H9 (cell line): ENCODE measurements around the gene PLXNB3. TPM values are rescaled to one million over a fixed set of nuclear protein-coding genes. Genes with fewer than 3 reads are reported as not detected.
"Not testable (repeated sequence)": the region's sequence is repeated elsewhere in the genome, so short reads cannot be mapped to it uniquely, and the experiment has no call there.

Experiments used
- DNase-seq: peaks from one replicate; pipeline ENCODE4 v3.0.0-alpha.2; 2017
- H2AFZ ChIP-seq: one replicate; pipeline ENCODE4 v1.6.1; 2013; ENCODE audit warnings: mild to moderate bottlenecking, low read length, control low read depth, moderate library complexity
- H2AK5ac ChIP-seq: 2 replicates; pipeline ENCODE4 v1.6.1; 2013; ENCODE audit warnings: low read length, control low read depth, mixed read lengths; ENCODE audit not compliant: insufficient read length
- H2BK120ac ChIP-seq: one replicate; pipeline ENCODE4 v1.6.1; 2013; ENCODE audit warnings: low read depth, mild to moderate bottlenecking, low read length, control low read depth, inconsistent platforms; ENCODE audit not compliant: poor library complexity, severe bottlenecking
- H2BK12ac ChIP-seq: 2 replicates; pipeline ENCODE4 v1.6.1; 2013; ENCODE audit warnings: low read length, control low read depth, mixed read lengths, low read depth; ENCODE audit not compliant: insufficient read length
- H2BK15ac ChIP-seq: 2 replicates; pipeline ENCODE4 v1.6.1; 2013; ENCODE audit warnings: low read depth, low read length, control low read depth
- H2BK20ac ChIP-seq: one replicate; pipeline ENCODE4 v1.6.1; 2013; ENCODE audit warnings: low read depth, mild to moderate bottlenecking, low read length, control low read depth, inconsistent platforms; ENCODE audit not compliant: poor library complexity, severe bottlenecking
- H2BK5ac ChIP-seq: 2 replicates; pipeline ENCODE4 v1.6.1; 2013; ENCODE audit warnings: low read length, control low read depth, mixed read lengths; ENCODE audit not compliant: insufficient read length
- H3K14ac ChIP-seq: 2 replicates; pipeline ENCODE4 v1.6.1; 2013; ENCODE audit warnings: low read length, control low read depth; ENCODE audit not compliant: insufficient read depth
- H3K18ac ChIP-seq: 2 replicates; pipeline ENCODE4 v1.6.1; 2013; ENCODE audit warnings: low read depth, mild to moderate bottlenecking, mixed read lengths, low read length, control low read depth; ENCODE audit not compliant: insufficient read length
- H3K23ac ChIP-seq: 2 replicates; pipeline ENCODE4 v1.6.1; 2013; ENCODE audit warnings: low read length, control low read depth, mixed read lengths, low read depth; ENCODE audit not compliant: insufficient read length
- H3K23me2 ChIP-seq: 2 replicates; pipeline ENCODE4 v1.6.1; 2013; ENCODE audit warnings: low read depth, mild to moderate bottlenecking, mixed read lengths, low read length, control low read depth; ENCODE audit not compliant: insufficient read length, poor library complexity, severe bottlenecking
- H3K27ac ChIP-seq: 2 replicates; pipeline ENCODE4 v1.5.1; 2013; ENCODE audit warnings: low read length, control low read depth, mixed read lengths, low read depth; ENCODE audit not compliant: insufficient read length
- H3K27me3 ChIP-seq: 2 replicates; pipeline ENCODE4 v1.6.1; 2013; ENCODE audit warnings: low read length, control low read depth, inconsistent platforms; ENCODE audit not compliant: insufficient read depth
- H3K4ac ChIP-seq: 2 replicates; pipeline ENCODE4 v1.6.1; 2013; ENCODE audit warnings: low read depth, mild to moderate bottlenecking, control low read depth, inconsistent platforms, low read length, moderate library complexity
- H3K4me1 ChIP-seq: 2 replicates; pipeline ENCODE4 v1.6.1; 2013; ENCODE audit warnings: low read length, control low read depth, inconsistent platforms; ENCODE audit not compliant: insufficient read depth
- H3K4me2 ChIP-seq: 2 replicates; pipeline ENCODE4 v1.6.1; 2013; ENCODE audit warnings: low read length, control low read depth, mixed read lengths; ENCODE audit not compliant: insufficient read length, insufficient read depth
- H3K56ac ChIP-seq: 2 replicates; pipeline ENCODE4 v1.6.1; 2013; ENCODE audit warnings: low read depth, mild to moderate bottlenecking, mixed read lengths, low read length, control low read depth; ENCODE audit not compliant: insufficient read length
- H3K79me1 ChIP-seq: 2 replicates; pipeline ENCODE4 v1.6.1; 2013; ENCODE audit warnings: low read depth, mild to moderate bottlenecking, moderate library complexity, low read length, control low read depth, inconsistent platforms; ENCODE audit not compliant: insufficient read depth, poor library complexity, severe bottlenecking
- H3K79me2 ChIP-seq: 2 replicates; pipeline ENCODE4 v1.6.1; 2013; ENCODE audit warnings: low read length, control low read depth, inconsistent platforms; ENCODE audit not compliant: insufficient read depth
- H3K9ac ChIP-seq: 2 replicates; pipeline ENCODE4 v1.6.1; 2013; ENCODE audit warnings: low read length, control low read depth, mixed read lengths; ENCODE audit not compliant: insufficient read length; ENCODE audit errors: extremely low read depth
- H3K9me3 ChIP-seq: one replicate; pipeline ENCODE4 v1.6.1; 2013; ENCODE audit warnings: low read depth, low read length, inconsistent platforms; ENCODE audit not compliant: control insufficient read depth
- H3T11ph ChIP-seq: one replicate; pipeline ENCODE4 v1.6.1; 2013; ENCODE audit warnings: mild to moderate bottlenecking, low read length, control low read depth, inconsistent platforms
- H4K20me1 ChIP-seq: one replicate; pipeline ENCODE4 v1.6.1; 2013; ENCODE audit not compliant: control insufficient read depth, insufficient read length, insufficient read depth
- H4K5ac ChIP-seq: 2 replicates; pipeline ENCODE4 v1.6.1; 2013; ENCODE audit warnings: low read depth, mild to moderate bottlenecking, mixed read lengths, low read length, control low read depth; ENCODE audit not compliant: insufficient read length
- H4K8ac ChIP-seq: replicated peaks from 2 replicates; pipeline ENCODE4 v1.6.1; 2013; ENCODE audit warnings: low read length, control low read depth, mixed read lengths, low read depth; ENCODE audit not compliant: insufficient read length
- H4K91ac ChIP-seq: 2 replicates; pipeline ENCODE4 v1.6.1; 2013; ENCODE audit warnings: low read depth, mild to moderate bottlenecking, moderate library complexity, mixed read lengths, low read length, control low read depth; ENCODE audit not compliant: insufficient read length
- H3K27ac Mint-ChIP-seq, 3 experiments: 2 replicates in 2 of 3; 3 replicates in 1 of 3; pipeline ENCODE4 v1.8.0; 2020 to 2021; ENCODE audit warnings: mixed read lengths in 3 of 3, mild to moderate bottlenecking in 1 of 3, moderate library complexity in 1 of 3
- H3K27me3 Mint-ChIP-seq: 2 replicates; pipeline ENCODE4 v1.8.0; 2021; ENCODE audit warnings: low read depth, mild to moderate bottlenecking, moderate library complexity, mixed read lengths
- H3K36me3 Mint-ChIP-seq, 3 experiments: 2 replicates in 2 of 3; 3 replicates in 1 of 3; pipeline ENCODE4 v1.8.0; 2020 to 2021; ENCODE audit warnings: low read depth in 3 of 3, mixed read lengths in 3 of 3; ENCODE audit not compliant: insufficient read depth in 1 of 3
- H3K4me1 Mint-ChIP-seq, 2 experiments: 2 replicates each; pipeline ENCODE4 v1.8.0; 2020; ENCODE audit warnings: mixed read lengths in 2 of 2
- H3K4me3 Mint-ChIP-seq, 2 experiments: 2 replicates in 1 of 2; 3 replicates in 1 of 2; pipeline ENCODE4 v1.8.0; 2020 to 2021; ENCODE audit warnings: mild to moderate bottlenecking in 2 of 2, mixed read lengths in 2 of 2, moderate library complexity in 1 of 2
- H3K9me3 Mint-ChIP-seq, 2 experiments: 2 replicates in 1 of 2; 3 replicates in 1 of 2; pipeline ENCODE4 v1.8.0; 2020; ENCODE audit warnings: mild to moderate bottlenecking in 2 of 2, mixed read lengths in 2 of 2, moderate library complexity in 1 of 2
- WGBS: extraction: QIAGEN DNeasy Blood & Tissue Kit; methylation state at CpG from one replicate; pipeline ENCODE4 v1.1.7; 2013; ENCODE audit warnings: missing lambda C conversion rate, low lambda C conversion rate, mixed read lengths; ENCODE audit not compliant: insufficient read length; ENCODE audit errors: extremely low coverage; 5-methylcytosine and 5-hydroxymethylcytosine counted together
- total RNA-seq: library from RNA; stranded (reverse); gene quantifications from 2 replicates; pipeline ENCODE4 v1.2.1, GENCODE V29; 2021

Gene PLXNB3
- total RNA-seq, 1 experiment from 2014 or later: 1.9 TPM

DNA sequence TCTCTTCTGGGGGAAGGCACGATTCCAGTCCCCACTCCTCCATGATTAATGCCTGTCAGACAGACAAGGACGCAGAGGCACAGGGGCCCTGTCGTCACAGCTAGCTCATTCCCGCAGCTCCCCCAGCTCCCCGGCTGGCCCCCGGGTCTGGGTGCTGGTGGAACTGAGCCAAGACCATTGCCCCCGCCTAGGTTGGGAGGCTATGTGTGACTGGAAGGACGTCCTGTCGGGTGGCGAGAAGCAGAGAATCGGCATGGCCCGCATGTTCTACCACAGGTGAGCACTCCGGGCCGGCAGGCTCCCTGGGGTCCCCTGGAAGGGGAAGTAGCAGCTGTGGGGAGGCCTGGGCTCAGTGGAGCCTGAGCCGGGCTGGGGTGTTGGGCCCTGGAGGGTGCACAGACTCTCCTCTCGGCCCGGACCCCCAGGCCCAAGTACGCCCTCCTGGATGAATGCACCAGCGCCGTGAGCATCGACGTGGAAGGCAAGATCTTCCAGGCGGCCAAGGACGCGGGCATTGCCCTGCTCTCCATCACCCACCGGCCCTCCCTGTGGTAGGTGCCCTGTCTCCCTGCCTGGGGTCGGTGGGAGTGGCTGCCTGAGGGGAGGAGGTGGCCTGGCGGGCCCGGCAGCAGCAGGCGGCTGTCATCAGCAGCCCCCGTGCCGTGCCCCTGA, 21.1 kb upstream of the PLXNB3 start:
- not testable (repeated sequence) for H3K56ac ChIP-seq, H3K27me3 ChIP-seq, H3K9me3 ChIP-seq, H3K9ac ChIP-seq, H3K27ac ChIP-seq, H2AK5ac ChIP-seq, H3K23me2 ChIP-seq, H3K27me3 Mint-ChIP-seq, H4K91ac ChIP-seq, H4K20me1 ChIP-seq, H2BK5ac ChIP-seq, H2BK120ac ChIP-seq, H2BK12ac ChIP-seq, H4K8ac ChIP-seq, H2BK15ac ChIP-seq, H3K14ac ChIP-seq, H3K4me2 ChIP-seq, H2BK20ac ChIP-seq, H3K18ac ChIP-seq, H3K4me3 Mint-ChIP-seq, H4K5ac ChIP-seq, H2AFZ ChIP-seq, H3K27ac Mint-ChIP-seq, H3K79me1 ChIP-seq, DNase-seq, H3K23ac ChIP-seq, H3K4ac ChIP-seq, H3K79me2 ChIP-seq, H3T11ph ChIP-seq, H3K4me1 Mint-ChIP-seq, H3K4me1 ChIP-seq
- Mint-ChIP-seq H3K36me3 (peaks cover 2 to 14% (median 4%) of the 10 kb centered on the region in 3 experiments; a peak in 6 of 7 replicates), H3K9me3 (peaks cover 60 to 76% of the 10 kb centered on the region in 2 experiments)
- WGBS: no CpG with 5 or more reads among the region's 32 CpGs

DNA sequence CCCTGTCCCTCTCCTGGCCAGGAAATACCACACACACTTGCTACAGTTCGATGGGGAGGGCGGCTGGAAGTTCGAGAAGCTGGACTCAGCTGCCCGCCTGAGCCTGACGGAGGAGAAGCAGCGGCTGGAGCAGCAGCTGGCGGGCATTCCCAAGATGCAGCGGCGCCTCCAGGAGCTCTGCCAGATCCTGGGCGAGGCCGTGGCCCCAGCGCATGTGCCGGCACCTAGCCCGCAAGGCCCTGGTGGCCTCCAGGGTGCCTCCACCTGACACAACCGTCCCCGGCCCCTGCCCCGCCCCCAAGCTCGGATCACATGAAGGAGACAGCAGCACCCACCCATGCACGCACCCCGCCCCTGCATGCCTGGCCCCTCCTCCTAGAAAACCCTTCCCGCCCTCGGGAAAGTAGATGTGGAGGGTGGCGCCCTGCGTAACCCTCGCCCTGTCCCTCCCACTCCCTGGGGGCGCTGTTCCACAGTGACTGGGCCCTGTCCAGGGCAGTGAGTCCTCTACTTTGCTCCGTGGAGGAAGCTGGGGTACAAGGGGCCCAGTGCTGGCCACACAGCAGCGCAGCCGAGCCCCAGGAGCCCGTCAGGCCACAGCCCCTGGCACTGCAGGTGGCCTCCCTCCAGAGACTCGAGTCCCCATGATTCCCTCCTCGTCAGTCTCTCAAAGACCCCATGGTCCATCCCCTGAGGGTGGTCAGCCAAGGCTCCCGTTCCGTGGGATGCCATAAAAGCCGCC, 20.4 kb upstream of the PLXNB3 start:
- not testable (repeated sequence) for H3K9ac ChIP-seq, H4K5ac ChIP-seq, H3K27me3 ChIP-seq, H2AK5ac ChIP-seq, H3K56ac ChIP-seq, H4K91ac ChIP-seq, H3K4me1 Mint-ChIP-seq, H3T11ph ChIP-seq, H3K18ac ChIP-seq, H3K79me1 ChIP-seq, H3K14ac ChIP-seq, H3K4me1 ChIP-seq, H2BK120ac ChIP-seq, H2BK20ac ChIP-seq, H3K27me3 Mint-ChIP-seq, H3K27ac ChIP-seq, H3K23me2 ChIP-seq, H2BK5ac ChIP-seq, H3K79me2 ChIP-seq, H4K8ac ChIP-seq, H4K20me1 ChIP-seq, H2AFZ ChIP-seq, H3K4ac ChIP-seq, H3K9me3 ChIP-seq, H3K27ac Mint-ChIP-seq, H2BK15ac ChIP-seq, H3K23ac ChIP-seq, H2BK12ac ChIP-seq
- no CpG with 5 or more reads among the region's 35 CpGs for WGBS
- peak; percentile 87 for DNase-seq
- Mint-ChIP-seq H3K9me3 (peaks cover 59 to 78% of the 10 kb centered on the region in 2 experiments), H3K36me3 (peaks cover 0 to 11% (median 4%) of the 10 kb centered on the region in 3 experiments; a peak in 4 of 7 replicates), H3K4me3 (peak overlapping the region; percentile 59 to 76)
- H3K4me2 ChIP-seq: peak overlapping the region; percentile 73
